IPS-15b (cell line): ENCODE data around the gene PUS1.

Source experiments
- H3K27me3 ChIP-seq: one replicate; pipeline ENCODE4 v1.6.1; 2013; ENCODE audit warnings: low read length; ENCODE audit not compliant: control insufficient read depth, insufficient read depth
- H3K36me3 ChIP-seq: one replicate; pipeline ENCODE4 v1.6.1; 2013; ENCODE audit warnings: low read length; ENCODE audit not compliant: control insufficient read depth, insufficient read depth
- H3K4me1 ChIP-seq: one replicate; pipeline ENCODE4 v1.6.1; 2013; ENCODE audit warnings: mild to moderate bottlenecking, low read length; ENCODE audit not compliant: control insufficient read depth, insufficient read depth
- H3K4me3 ChIP-seq: one replicate; pipeline ENCODE4 v1.5.1; 2013; ENCODE audit warnings: low read depth, low read length
- H3K9ac ChIP-seq: one replicate; pipeline ENCODE4 v1.6.1; 2013; ENCODE audit warnings: low read depth, mild to moderate bottlenecking, low read length
- H3K9me3 ChIP-seq: one replicate; pipeline ENCODE4 v1.6.1; 2013; ENCODE audit warnings: mild to moderate bottlenecking, low read length; ENCODE audit not compliant: control insufficient read depth, insufficient read depth

PUS1 gene

GRCh38 chr12:131905081-131905629 lies 23.9 kb upstream of the PUS1 start:
- no peaks in the 10 kb centered on the region for H3K9me3 ChIP-seq
- peaks cover 32% of the 10 kb centered on the region for H3K36me3 ChIP-seq
- H3K4me1 ChIP-seq, result no peaks in the 10 kb centered on the region
- no peak overlapping the region for H3K9ac ChIP-seq
- H3K27me3 ChIP-seq, result no peaks in the 10 kb centered on the region
- H3K4me3 ChIP-seq, result no peak overlapping the region

GRCh38 chr12:131905630-131906091 lies 23.4 kb upstream of the PUS1 start:
- no peak overlapping the region for H3K4me3 ChIP-seq
- H3K9ac ChIP-seq, result no peak overlapping the region
- no peaks in the 10 kb centered on the region for H3K9me3 ChIP-seq
- H3K36me3 ChIP-seq, result peaks cover 37% of the 10 kb centered on the region
- H3K27me3 ChIP-seq, result no peaks in the 10 kb centered on the region
- no peaks in the 10 kb centered on the region for H3K4me1 ChIP-seq

GRCh38 chr12:131907379-131908091 lies 21.5 kb upstream of the PUS1 start:
- Histone ChIP-seq H3K27me3 (no peaks in the 10 kb centered on the region), H3K36me3 (peaks cover 50% of the 10 kb centered on the region), H3K4me1 (no peaks in the 10 kb centered on the region), H3K9me3 (no peaks in the 10 kb centered on the region), H3K4me3 (no peak overlapping the region), H3K9ac (no peak overlapping the region)

GRCh38 chr12:131908092-131909080 lies 20.7 kb upstream of the PUS1 start:
- no peaks in the 10 kb centered on the region for H3K9me3 ChIP-seq
- H3K27me3 ChIP-seq, result no peaks in the 10 kb centered on the region
- no peak overlapping the region for H3K9ac ChIP-seq
- no peak overlapping the region for H3K4me3 ChIP-seq
- no peaks in the 10 kb centered on the region for H3K4me1 ChIP-seq
- H3K36me3 ChIP-seq, result peaks cover 55% of the 10 kb centered on the region

- H3K27me3 ChIP-seq, result no peaks in the 10 kb centered on the region
- no peak overlapping the region for H3K9ac ChIP-seq
- no peaks in the 10 kb centered on the region for H3K9me3 ChIP-seq
- no peak overlapping the region for H3K4me3 ChIP-seq
- peaks cover 56% of the 10 kb centered on the region for H3K36me3 ChIP-seq
- H3K4me1 ChIP-seq, result no peaks in the 10 kb centered on the region
Measured at GRCh38 chr12:131909081-131909751, 19.9 kb upstream of the PUS1 start.

- H3K9me3 ChIP-seq, result no peaks in the 10 kb centered on the region
- peaks cover 60% of the 10 kb centered on the region for H3K36me3 ChIP-seq
- no peaks in the 10 kb centered on the region for H3K27me3 ChIP-seq
- H3K9ac ChIP-seq, result no peak overlapping the region
- no peaks in the 10 kb centered on the region for H3K4me1 ChIP-seq
- H3K4me3 ChIP-seq, result no peak overlapping the region
Measured at GRCh38 chr12:131909752-131910219, 19.3 kb upstream of the PUS1 start.

- no peaks in the 10 kb centered on the region for H3K27me3 ChIP-seq
- H3K9me3 ChIP-seq, result no peaks in the 10 kb centered on the region
- peaks cover 67% of the 10 kb centered on the region for H3K36me3 ChIP-seq
- H3K4me3 ChIP-seq, result no peak overlapping the region
- no peak overlapping the region for H3K9ac ChIP-seq
- no peaks in the 10 kb centered on the region for H3K4me1 ChIP-seq
Measured at GRCh38 chr12:131910302-131911027, 18.6 kb upstream of the PUS1 start.

GRCh38 chr12:131911028-131911650 lies 17.9 kb upstream of the PUS1 start:
- Histone ChIP-seq H3K9me3 (no peaks in the 10 kb centered on the region), H3K36me3 (peaks cover 73% of the 10 kb centered on the region), H3K9ac (no peak overlapping the region), H3K27me3 (no peaks in the 10 kb centered on the region), H3K4me1 (no peaks in the 10 kb centered on the region), H3K4me3 (no peak overlapping the region)

GRCh38 chr12:131911851-131912477 lies 17.1 kb upstream of the PUS1 start:
- Histone ChIP-seq H3K4me1 (no peaks in the 10 kb centered on the region), H3K9me3 (no peaks in the 10 kb centered on the region), H3K36me3 (peaks cover 76% of the 10 kb centered on the region), H3K27me3 (no peaks in the 10 kb centered on the region), H3K4me3 (no peak overlapping the region), H3K9ac (no peak overlapping the region)

- H3K36me3 ChIP-seq, result peaks cover 76% of the 10 kb centered on the region
- H3K4me1 ChIP-seq, result no peaks in the 10 kb centered on the region
- no peak overlapping the region for H3K4me3 ChIP-seq
- no peak overlapping the region for H3K9ac ChIP-seq
- no peaks in the 10 kb centered on the region for H3K27me3 ChIP-seq
- H3K9me3 ChIP-seq, result no peaks in the 10 kb centered on the region
Measured at GRCh38 chr12:131912518-131913274, 16.4 kb upstream of the PUS1 start.
